ENCODE data around the gene LRRK1. TPM values are rescaled to one million over a fixed set of nuclear protein-coding genes. Genes with fewer than 3 reads are reported as not detected.

LRRK1 gene
- total and polyA plus RNA-seq, 2 donors (not counting 1 experiment from before 2014, with no cell fraction given): 19.8 to 53.0 TPM

DNA sequence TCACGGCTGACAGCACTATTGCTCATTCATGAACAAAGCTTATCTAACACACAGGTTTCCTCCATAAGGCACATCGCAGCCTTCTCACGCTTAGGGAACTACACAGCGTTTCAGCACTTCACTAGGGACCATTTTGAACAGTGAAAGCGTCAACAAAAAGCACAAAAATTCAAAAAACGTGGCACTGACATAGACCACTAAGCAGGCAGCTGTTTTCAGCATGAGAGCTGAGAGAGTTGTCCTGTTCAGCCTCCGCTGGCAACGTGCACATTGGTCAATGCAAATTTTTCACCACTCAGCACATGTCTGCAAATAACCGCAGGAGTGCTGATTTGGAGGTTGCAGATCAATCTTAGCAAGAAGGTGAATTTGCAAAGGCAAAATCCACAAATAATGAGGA, 109.2 kb downstream of the LRRK1 start:
- intact Hi-C loops (cut with micrococcal nuclease): no loop called here
- Mint-ChIP-seq H3K9me3 (ENCODE audit: insufficient read depth) (no peaks in the 10 kb centered on the region), H3K4me1 (peaks cover 3% of the 10 kb centered on the region), H3K27ac (no peak overlapping the region), H3K27me3 (no peaks in the 10 kb centered on the region), H3K4me3 (no peak overlapping the region)
- H3K4me1 ChIP-seq (ENCODE audit: control insufficient read depth in 2 of 2, insufficient read depth in 2 of 2, low read length in 2 of 2): no peaks in the 10 kb centered on the region
- H3K36me3 ChIP-seq (replicated peaks in 1 of 2; ENCODE audit: control extremely low read depth in 1 of 2, control insufficient read depth in 1 of 2, extremely low read depth in 1 of 2, insufficient read depth in 2 of 2, low read length in 1 of 2): peaks cover 0 to 57% of the 10 kb centered on the region in 2 experiments
- no peaks in the 10 kb centered on the region for H3K27me3 ChIP-seq (replicated peaks in 1 of 4; ENCODE audit: control extremely low read depth in 1 of 4, control insufficient read depth in 3 of 4, insufficient read depth in 4 of 4, low read length in 3 of 4)
- H3K4me2 ChIP-seq (replicated peaks; ENCODE audit: low read depth, low read length, poor library complexity, severe bottlenecking): no peak overlapping the region
- no peak overlapping the region for H3K27ac ChIP-seq (ENCODE audit: low read length in 2 of 2)
- DNase-seq (no peak), ATAC-seq (ENCODE audit: low read depth) (no peak)
- CTCF ChIA-PET: interaction anchor here (1.3 to 1.4 kb wide), 2 partner anchors 12 to 110 kb away, joined by 6 to 7 read pairs; no protein-coding TSS in a partner anchor
- H3K9ac ChIP-seq (ENCODE audit: low read length): no peak overlapping the region
- WGBS (ENCODE audit: insufficient coverage): 94% methylated on average over 6 of the region's 9 CpGs
- no peak overlapping the region for H2AFZ ChIP-seq (ENCODE audit: insufficient read depth, low read depth, low read length, poor library complexity, severe bottlenecking)
- POLR2A ChIA-PET: no interaction called here
- no peaks in the 10 kb centered on the region for H3K79me2 ChIP-seq (ENCODE audit: control insufficient read depth, insufficient read depth, low read length)
- no peaks in the 10 kb centered on the region for H4K20me1 ChIP-seq (ENCODE audit: control insufficient read depth, insufficient read depth, low read length, poor library complexity, severe bottlenecking)
- TF ChIP-seq EZH2 (IDR thresholded peaks at IDR 0.05; ENCODE audit: borderline replicate concordance, insufficient read depth, low read depth, low read length, poor library complexity, severe bottlenecking): no peak
- TF ChIP-seq, protein P1, sequence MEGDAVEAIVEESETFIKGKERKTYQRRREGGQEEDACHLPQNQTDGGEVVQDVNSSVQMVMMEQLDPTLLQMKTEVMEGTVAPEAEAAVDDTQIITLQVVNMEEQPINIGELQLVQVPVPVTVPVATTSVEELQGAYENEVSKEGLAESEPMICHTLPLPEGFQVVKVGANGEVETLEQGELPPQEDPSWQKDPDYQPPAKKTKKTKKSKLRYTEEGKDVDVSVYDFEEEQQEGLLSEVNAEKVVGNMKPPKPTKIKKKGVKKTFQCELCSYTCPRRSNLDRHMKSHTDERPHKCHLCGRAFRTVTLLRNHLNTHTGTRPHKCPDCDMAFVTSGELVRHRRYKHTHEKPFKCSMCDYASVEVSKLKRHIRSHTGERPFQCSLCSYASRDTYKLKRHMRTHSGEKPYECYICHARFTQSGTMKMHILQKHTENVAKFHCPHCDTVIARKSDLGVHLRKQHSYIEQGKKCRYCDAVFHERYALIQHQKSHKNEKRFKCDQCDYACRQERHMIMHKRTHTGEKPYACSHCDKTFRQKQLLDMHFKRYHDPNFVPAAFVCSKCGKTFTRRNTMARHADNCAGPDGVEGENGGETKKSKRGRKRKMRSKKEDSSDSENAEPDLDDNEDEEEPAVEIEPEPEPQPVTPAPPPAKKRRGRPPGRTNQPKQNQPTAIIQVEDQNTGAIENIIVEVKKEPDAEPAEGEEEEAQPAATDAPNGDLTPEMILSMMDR (IDR thresholded peaks at IDR 0.05): no peak
- no peak overlapping the region for H3K4me3 ChIP-seq (ENCODE audit: control extremely low read depth in 1 of 5, extremely low read depth in 1 of 5, insufficient read depth in 1 of 5, low read depth in 2 of 5, low read length in 4 of 5)
- no peaks in the 10 kb centered on the region for H3K9me3 ChIP-seq (ENCODE audit: control extremely low read depth in 1 of 3, control insufficient read depth in 2 of 3, insufficient read depth in 1 of 3, low read length in 2 of 3)

DNA sequence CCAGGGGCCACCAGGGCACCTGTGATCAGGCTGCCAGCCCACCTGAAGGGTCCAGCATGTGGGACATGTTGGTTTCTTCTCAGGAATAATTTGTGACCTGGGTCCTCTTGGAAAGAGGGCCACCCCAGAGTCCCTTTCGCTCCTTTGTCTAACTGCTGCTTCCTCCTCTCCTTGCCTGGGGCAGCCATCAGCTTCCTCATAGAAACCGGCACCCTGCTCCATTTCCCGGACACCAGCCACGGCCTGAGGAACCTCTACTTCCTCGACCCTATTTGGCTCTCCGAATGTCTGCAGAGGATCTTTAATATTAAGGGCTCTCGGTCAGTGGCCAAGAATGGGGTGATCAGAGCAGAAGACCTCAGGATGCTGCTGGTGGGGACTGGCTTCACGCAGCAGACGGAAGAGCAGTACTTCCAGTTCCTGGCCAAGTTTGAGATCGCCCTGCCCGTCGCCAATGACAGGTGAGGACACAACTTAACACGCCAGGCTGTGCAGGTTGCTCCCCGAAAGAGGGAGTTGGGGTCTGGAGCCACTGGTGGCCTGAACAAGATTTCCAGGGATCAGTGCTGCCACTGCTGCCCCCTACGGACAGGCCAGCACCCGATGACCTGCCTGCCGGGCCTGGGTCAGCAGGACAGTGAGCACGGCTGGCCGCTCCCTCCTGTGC, 109.7 kb downstream of the LRRK1 start:
- Mint-ChIP-seq H3K4me1 (peaks cover 7% of the 10 kb centered on the region), H3K9me3 (ENCODE audit: insufficient read depth) (no peaks in the 10 kb centered on the region), H3K4me3 (no peak overlapping the region), H3K27me3 (no peaks in the 10 kb centered on the region), H3K27ac (no peak overlapping the region)
- Histone ChIP-seq H3K79me2 (ENCODE audit: control insufficient read depth, insufficient read depth, low read length) (no peaks in the 10 kb centered on the region), H3K27me3 (replicated peaks in 1 of 4; ENCODE audit: control extremely low read depth in 1 of 4, control insufficient read depth in 3 of 4, insufficient read depth in 4 of 4, low read length in 3 of 4) (no peaks in the 10 kb centered on the region), H3K4me1 (ENCODE audit: control insufficient read depth in 2 of 2, insufficient read depth in 2 of 2, low read length in 2 of 2) (peaks cover 0 to 6% of the 10 kb centered on the region in 2 donors), H2AFZ (ENCODE audit: insufficient read depth, low read depth, low read length, poor library complexity, severe bottlenecking) (no peak overlapping the region), H3K4me3 (ENCODE audit: control extremely low read depth in 1 of 5, extremely low read depth in 1 of 5, insufficient read depth in 1 of 5, low read depth in 2 of 5, low read length in 4 of 5) (no peak overlapping the region), H3K9me3 (ENCODE audit: control extremely low read depth in 1 of 3, control insufficient read depth in 2 of 3, insufficient read depth in 1 of 3, low read length in 2 of 3) (no peaks in the 10 kb centered on the region), H3K27ac (ENCODE audit: low read length in 2 of 2) (no peak overlapping the region), H3K4me2 (replicated peaks; ENCODE audit: low read depth, low read length, poor library complexity, severe bottlenecking) (no peak overlapping the region), H3K36me3 (replicated peaks in 1 of 2; ENCODE audit: control extremely low read depth in 1 of 2, control insufficient read depth in 1 of 2, extremely low read depth in 1 of 2, insufficient read depth in 2 of 2, low read length in 1 of 2) (peaks cover 0 to 57% of the 10 kb centered on the region in 2 experiments), H3K9ac (ENCODE audit: low read length) (no peak overlapping the region), H4K20me1 (ENCODE audit: control insufficient read depth, insufficient read depth, low read length, poor library complexity, severe bottlenecking) (no peaks in the 10 kb centered on the region)
- no peak for DNase-seq
- TF ChIP-seq, protein P1 (IDR thresholded peaks at IDR 0.05): no peak
- no peak for TF ChIP-seq EZH2 (IDR thresholded peaks at IDR 0.05; ENCODE audit: borderline replicate concordance, insufficient read depth, low read depth, low read length, poor library complexity, severe bottlenecking)
- no peak for ATAC-seq (ENCODE audit: low read depth)
- CTCF ChIA-PET: interaction anchor here (1.2 to 1.3 kb wide), 2 partner anchors 21 to 111 kb away, joined by 3 to 6 read pairs; no protein-coding TSS in a partner anchor
- intact Hi-C loops (cut with micrococcal nuclease): no loop called here
- POLR2A ChIA-PET: no interaction called here
- WGBS (ENCODE audit: insufficient coverage): 95% methylated on average over 19 of the region's 19 CpGs
